ENCODE measurements around the gene NCKAP5.

The NCKAP5 gene

GRCh38 chr2:133004623-133005022 lies 563.6 kb downstream of the NCKAP5 start:
- no peak for DNase-seq (ENCODE audit: low read depth, low spot score)

- DNase-seq (ENCODE audit: low read depth, low spot score): no peak
Observed at GRCh38 chr2:132999421-132999820, 568.8 kb downstream of the NCKAP5 start.

GRCh38 chr2:132998221-132998620 lies 570.0 kb downstream of the NCKAP5 start:
- no peak for DNase-seq (ENCODE audit: low read depth, low spot score)

GRCh38 chr2:132991471-132992045 lies 576.7 kb downstream of the NCKAP5 start:
- DNase-seq (ENCODE audit: low read depth, low spot score): no peak

GRCh38 chr2:132984731-132985130 lies 583.5 kb downstream of the NCKAP5 start:
- DNase-seq (ENCODE audit: low read depth, low spot score): no peak

GRCh38 chr2:132980304-132980703 lies 588.0 kb downstream of the NCKAP5 start:
- no peak for DNase-seq (ENCODE audit: low read depth, low spot score)

- DNase-seq (ENCODE audit: low read depth, low spot score): no peak
Observed at GRCh38 chr2:132979339-132980093, 588.7 kb downstream of the NCKAP5 start.

GRCh38 chr2:132978840-132979239 lies 589.4 kb downstream of the NCKAP5 start:
- DNase-seq (ENCODE audit: low read depth, low spot score): no peak

GRCh38 chr2:132977812-132978529 lies 590.3 kb downstream of the NCKAP5 start:
- DNase-seq (ENCODE audit: low read depth, low spot score): no peak

GRCh38 chr2:132975193-132976105 lies 592.8 kb downstream of the NCKAP5 start:
- no peak for DNase-seq (ENCODE audit: low read depth, low spot score)

- DNase-seq (ENCODE audit: low read depth, low spot score): no peak
Observed at GRCh38 chr2:132974467-132975095, 593.7 kb downstream of the NCKAP5 start.

- no peak for DNase-seq (ENCODE audit: low read depth, low spot score)
Observed at GRCh38 chr2:132971310-132972061, 596.8 kb downstream of the NCKAP5 start.

- DNase-seq (ENCODE audit: low read depth, low spot score): no peak
Observed at GRCh38 chr2:132969371-132969985, 598.8 kb downstream of the NCKAP5 start.

GRCh38 chr2:132965460-132965859 lies 602.8 kb downstream of the NCKAP5 start:
- DNase-seq (ENCODE audit: low read depth, low spot score): no peak

GRCh38 chr2:132963161-132963560 lies 605.1 kb downstream of the NCKAP5 start:
- DNase-seq (ENCODE audit: low read depth, low spot score): no peak

GRCh38 chr2:132958887-132959286 lies 609.4 kb downstream of the NCKAP5 start:
- DNase-seq (ENCODE audit: low read depth, low spot score): no peak

- DNase-seq (ENCODE audit: low read depth, low spot score): no peak
Observed at GRCh38 chr2:132955871-132956615, 612.2 kb downstream of the NCKAP5 start.

- no peak for DNase-seq (ENCODE audit: low read depth, low spot score)
Observed at GRCh38 chr2:132953771-132954170, 614.5 kb downstream of the NCKAP5 start.

- no peak for DNase-seq (ENCODE audit: low read depth, low spot score)
Observed at GRCh38 chr2:132951008-132951714, 617.1 kb downstream of the NCKAP5 start.
